AG10803 (cell line): ENCODE data around the gene LMCD1.
A peak's percentile ranks its signal among the peaks of the same experiment; 100 is the strongest.
"Not testable (repeated sequence)": the region's sequence is repeated elsewhere in the genome, so short reads cannot be mapped to it uniquely, and the experiment has no call there.

Experiments used
- DNase-seq: peaks from one replicate; pipeline ENCODE4 v3.0.0; 2010; ENCODE audit warnings: low read depth
- H3K4me3 ChIP-seq: 2 replicates; pipeline ENCODE4 v1.5.1; 2011; ENCODE audit warnings: mild to moderate bottlenecking, low read length, control low read depth
- CTCF ChIP-seq: conservative IDR thresholded peaks from 2 replicates; pipeline ENCODE4 v1.5.1; 2011; ENCODE audit warnings: mild to moderate bottlenecking, low read length, control low read depth, inconsistent platforms

Gene LMCD1

GRCh38 chr3:8579943-8580342 lies 78.3 kb downstream of the LMCD1 start:
- TF ChIP-seq CTCF = no peak
- no peak for DNase-seq
- no peak overlapping the region for H3K4me3 ChIP-seq

GRCh38 chr3:8580434-8580833 lies 78.8 kb downstream of the LMCD1 start:
- peak; percentile 64 for DNase-seq

GRCh38 chr3:8581373-8581772 lies 79.8 kb downstream of the LMCD1 start:
- no peak for DNase-seq
- TF ChIP-seq CTCF = no peak

More at GRCh38 chr3:8580434-8580833, 78.8 kb downstream of the LMCD1 start:
- not testable (repeated sequence) for H3K4me3 ChIP-seq

GRCh38 chr3:8581806-8582445 lies 80.3 kb downstream of the LMCD1 start:
- TF ChIP-seq CTCF = no peak
- no peak for DNase-seq
- no peak overlapping the region for H3K4me3 ChIP-seq

More at GRCh38 chr3:8581373-8581772, 79.8 kb downstream of the LMCD1 start:
- H3K4me3 ChIP-seq = no peak overlapping the region

GRCh38 chr3:8584661-8585060 lies 83.0 kb downstream of the LMCD1 start:
- no peak for TF ChIP-seq CTCF

GRCh38 chr3:8589880-8590556 lies 88.4 kb downstream of the LMCD1 start:
- H3K4me3 ChIP-seq = no peak overlapping the region
- no peak for TF ChIP-seq CTCF
- DNase-seq = peak; percentile 93

More at GRCh38 chr3:8584661-8585060, 83.0 kb downstream of the LMCD1 start:
- DNase-seq = no peak
- no peak overlapping the region for H3K4me3 ChIP-seq

GRCh38 chr3:8593021-8593827 lies 91.6 kb downstream of the LMCD1 start:
- peak; percentile 71 for DNase-seq
- no peak for TF ChIP-seq CTCF
- H3K4me3 ChIP-seq = no peak overlapping the region
